SK-N-SH treated with all-trans-retinoic acid at 6 μM for 48 hours (cell line): ENCODE results near the gene PECR.
A peak's percentile ranks its signal among the peaks of the same experiment; 100 is the strongest.

ENCODE experiments used
- ATAC-seq: fragments of 200-7000 bp; cut with Tn5 transposase; 3 replicates; pipeline ENCODE4 v1.9.1; 2020; ENCODE audit warnings: mild to moderate bottlenecking, moderate library complexity
- ARNTL ChIP-seq: fragments of 450-650 bp; formaldehyde crosslinking; IDR thresholded peaks from 2 replicates; pipeline ENCODE4 v1.5.0; 2020; ENCODE audit warnings: low read depth, mild to moderate bottlenecking, moderate library complexity, borderline replicate concordance
- BACH2 ChIP-seq: fragments of 250-450 bp; sonication (Bioruptor Pico); IDR thresholded peaks from 2 replicates; pipeline ENCODE4 v1.9.0; 2021; ENCODE audit warnings: mild to moderate bottlenecking, borderline replicate concordance
- CREB5 ChIP-seq: fragments of 250-450 bp; sonication (Bioruptor Pico); IDR thresholded peaks from 2 replicates; pipeline ENCODE4 v1.5.1; 2020; ENCODE audit warnings: low read depth, mild to moderate bottlenecking, moderate library complexity
- CSDC2 ChIP-seq: fragments of 250-450 bp; sonication (Bioruptor Pico); IDR thresholded peaks from 2 replicates; pipeline ENCODE4 v1.5.0; 2020; ENCODE audit warnings: mild to moderate bottlenecking, moderate library complexity
- GLIS3 ChIP-seq: fragments of 250-450 bp; sonication (Bioruptor Pico); IDR thresholded peaks from 2 replicates; pipeline ENCODE4 v1.5.0; 2020; ENCODE audit warnings: mild to moderate bottlenecking, moderate library complexity
- ISL1 ChIP-seq: fragments of 250-450 bp; sonication (Bioruptor Pico); IDR thresholded peaks from 2 replicates; pipeline ENCODE4 v2.1.2; 2022; ENCODE audit warnings: mild to moderate bottlenecking, moderate library complexity
- OSR1 ChIP-seq: fragments of 250-450 bp; sonication (Bioruptor Pico); IDR thresholded peaks from 2 replicates; pipeline ENCODE4 v1.8.0; 2022; ENCODE audit warnings: moderate library complexity, mild to moderate bottlenecking, inconsistent platforms
- TSHZ2 ChIP-seq: fragments of 250-450 bp; sonication (Bioruptor Pico); IDR thresholded peaks from 2 replicates; pipeline ENCODE4 v1.5.0; 2020; ENCODE audit warnings: mild to moderate bottlenecking, moderate library complexity
- ZC3H10 ChIP-seq: fragments of 250-450 bp; sonication (Bioruptor Pico); IDR thresholded peaks from 2 replicates; pipeline ENCODE4 v1.5.1; 2021; ENCODE audit warnings: mild to moderate bottlenecking, moderate library complexity
- ZFP3 ChIP-seq: fragments of 250-450 bp; sonication (Bioruptor Pico); IDR thresholded peaks from 2 replicates; pipeline ENCODE4 v1.5.0; 2020; ENCODE audit warnings: mild to moderate bottlenecking, moderate library complexity
- ZNF70 ChIP-seq: fragments of 450-650 bp; formaldehyde crosslinking; IDR thresholded peaks from 2 replicates; pipeline ENCODE4 v1.5.0; 2020; ENCODE audit warnings: mild to moderate bottlenecking, moderate library complexity
- ZNF8 ChIP-seq: fragments of 450-650 bp; formaldehyde crosslinking; IDR thresholded peaks from 2 replicates; pipeline ENCODE4 v1.5.0; 2020; ENCODE audit warnings: mild to moderate bottlenecking, moderate library complexity
- TF ChIP-seq, protein P1 (sequence below): fragments of 250-450 bp; sonication (Bioruptor Pico); IDR thresholded peaks from 2 replicates; pipeline ENCODE4 v1.5.1; 2021; ENCODE audit warnings: mild to moderate bottlenecking, moderate library complexity

Gene PECR

GRCh38 chr2:216008387-216008786, 73.2 kb downstream of the PECR start:
- TF ChIP-seq GLIS3 (CRISPR knock-in tag): no peak
- TF ChIP-seq ZC3H10: no peak
- no peak for TF ChIP-seq ZFP3 (CRISPR knock-in tag)
- TF ChIP-seq ARNTL (CRISPR knock-in tag): no peak
- TF ChIP-seq CREB5 (CRISPR knock-in tag): no peak
- no peak for TF ChIP-seq OSR1 (CRISPR knock-in tag)
- TF ChIP-seq TSHZ2 (CRISPR knock-in tag): no peak
- TF ChIP-seq ISL1 (CRISPR knock-in tag): no peak
- TF ChIP-seq ZNF70 (CRISPR knock-in tag): no peak

DNA sequence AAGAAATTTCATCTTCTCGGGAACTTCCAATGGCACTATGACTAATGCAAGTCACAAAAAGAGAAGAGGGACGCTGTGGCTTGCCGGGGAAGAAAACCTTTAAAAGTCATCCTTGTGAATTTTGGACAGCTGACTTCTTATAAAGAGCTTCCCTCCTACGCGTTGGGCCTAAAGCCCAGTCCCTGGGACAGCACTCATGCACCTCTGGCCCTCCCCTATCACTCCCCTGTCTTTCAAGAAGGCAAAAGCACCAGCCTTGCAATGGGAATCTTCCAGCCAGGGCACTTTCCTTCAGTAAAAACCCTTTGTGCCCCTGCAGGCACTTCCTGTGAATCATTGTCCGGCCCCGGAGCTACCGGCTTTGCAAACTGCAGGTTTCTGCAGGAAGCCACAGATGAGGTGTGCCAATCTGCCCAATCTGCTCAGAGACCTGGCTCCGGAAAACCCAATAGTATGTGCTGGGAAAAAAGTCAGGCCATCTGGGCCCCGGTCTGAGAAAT, 75.4 kb downstream of the PECR start:
- peak; percentile 77 for ATAC-seq
- TF ChIP-seq ZNF8 (CRISPR knock-in tag): no peak
- no peak for TF ChIP-seq GLIS3 (CRISPR knock-in tag)
- no peak for TF ChIP-seq ISL1 (CRISPR knock-in tag)
- TF ChIP-seq ZFP3 (CRISPR knock-in tag): no peak
- no peak for TF ChIP-seq OSR1 (CRISPR knock-in tag)
- no peak for TF ChIP-seq ZC3H10
- TF ChIP-seq TSHZ2 (CRISPR knock-in tag): no peak
- no peak for TF ChIP-seq ARNTL (CRISPR knock-in tag)
- TF ChIP-seq BACH2 (CRISPR knock-in tag): no peak
- TF ChIP-seq ZNF70 (CRISPR knock-in tag): no peak
- no peak for TF ChIP-seq CSDC2
- TF ChIP-seq CREB5 (CRISPR knock-in tag): no peak

More at GRCh38 chr2:216008387-216008786, 73.2 kb downstream of the PECR start:
- ATAC-seq: no peak

GRCh38 chr2:216004697-216005283, 76.8 kb downstream of the PECR start:
- TF ChIP-seq BACH2 (CRISPR knock-in tag) (no peak), ZC3H10 (no peak), TSHZ2 (CRISPR knock-in tag) (no peak), CREB5 (CRISPR knock-in tag) (no peak), ZNF70 (CRISPR knock-in tag) (no peak), ISL1 (CRISPR knock-in tag) (no peak), GLIS3 (CRISPR knock-in tag) (no peak)
- TF ChIP-seq, protein P1, sequence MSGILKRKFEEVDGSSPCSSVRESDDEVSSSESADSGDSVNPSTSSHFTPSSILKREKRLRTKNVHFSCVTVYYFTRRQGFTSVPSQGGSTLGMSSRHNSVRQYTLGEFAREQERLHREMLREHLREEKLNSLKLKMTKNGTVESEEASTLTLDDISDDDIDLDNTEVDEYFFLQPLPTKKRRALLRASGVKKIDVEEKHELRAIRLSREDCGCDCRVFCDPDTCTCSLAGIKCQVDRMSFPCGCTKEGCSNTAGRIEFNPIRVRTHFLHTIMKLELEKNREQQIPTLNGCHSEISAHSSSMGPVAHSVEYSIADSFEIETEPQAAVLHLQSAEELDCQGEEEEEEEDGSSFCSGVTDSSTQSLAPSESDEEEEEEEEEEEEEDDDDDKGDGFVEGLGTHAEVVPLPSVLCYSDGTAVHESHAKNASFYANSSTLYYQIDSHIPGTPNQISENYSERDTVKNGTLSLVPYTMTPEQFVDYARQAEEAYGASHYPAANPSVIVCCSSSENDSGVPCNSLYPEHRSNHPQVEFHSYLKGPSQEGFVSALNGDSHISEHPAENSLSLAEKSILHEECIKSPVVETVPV: no peak
- ATAC-seq: no peak
